Nucleus accumbens (tissue), 56 donors: Measurements from ENCODE around the gene FCHO1.
A peak's percentile ranks its signal among the peaks of the same experiment; 100 is the strongest.

Source experiments
- DNase-seq, 56 donors: peaks; one replicate each; lab custom pipeline; 2025; lab: John Stamatoyannopoulos, UW

FCHO1 gene, protein sequence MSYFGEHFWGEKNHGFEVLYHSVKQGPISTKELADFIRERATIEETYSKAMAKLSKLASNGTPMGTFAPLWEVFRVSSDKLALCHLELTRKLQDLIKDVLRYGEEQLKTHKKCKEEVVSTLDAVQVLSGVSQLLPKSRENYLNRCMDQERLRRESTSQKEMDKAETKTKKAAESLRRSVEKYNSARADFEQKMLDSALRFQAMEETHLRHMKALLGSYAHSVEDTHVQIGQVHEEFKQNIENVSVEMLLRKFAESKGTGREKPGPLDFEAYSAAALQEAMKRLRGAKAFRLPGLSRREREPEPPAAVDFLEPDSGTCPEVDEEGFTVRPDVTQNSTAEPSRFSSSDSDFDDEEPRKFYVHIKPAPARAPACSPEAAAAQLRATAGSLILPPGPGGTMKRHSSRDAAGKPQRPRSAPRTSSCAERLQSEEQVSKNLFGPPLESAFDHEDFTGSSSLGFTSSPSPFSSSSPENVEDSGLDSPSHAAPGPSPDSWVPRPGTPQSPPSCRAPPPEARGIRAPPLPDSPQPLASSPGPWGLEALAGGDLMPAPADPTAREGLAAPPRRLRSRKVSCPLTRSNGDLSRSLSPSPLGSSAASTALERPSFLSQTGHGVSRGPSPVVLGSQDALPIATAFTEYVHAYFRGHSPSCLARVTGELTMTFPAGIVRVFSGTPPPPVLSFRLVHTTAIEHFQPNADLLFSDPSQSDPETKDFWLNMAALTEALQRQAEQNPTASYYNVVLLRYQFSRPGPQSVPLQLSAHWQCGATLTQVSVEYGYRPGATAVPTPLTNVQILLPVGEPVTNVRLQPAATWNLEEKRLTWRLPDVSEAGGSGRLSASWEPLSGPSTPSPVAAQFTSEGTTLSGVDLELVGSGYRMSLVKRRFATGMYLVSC

DNA sequence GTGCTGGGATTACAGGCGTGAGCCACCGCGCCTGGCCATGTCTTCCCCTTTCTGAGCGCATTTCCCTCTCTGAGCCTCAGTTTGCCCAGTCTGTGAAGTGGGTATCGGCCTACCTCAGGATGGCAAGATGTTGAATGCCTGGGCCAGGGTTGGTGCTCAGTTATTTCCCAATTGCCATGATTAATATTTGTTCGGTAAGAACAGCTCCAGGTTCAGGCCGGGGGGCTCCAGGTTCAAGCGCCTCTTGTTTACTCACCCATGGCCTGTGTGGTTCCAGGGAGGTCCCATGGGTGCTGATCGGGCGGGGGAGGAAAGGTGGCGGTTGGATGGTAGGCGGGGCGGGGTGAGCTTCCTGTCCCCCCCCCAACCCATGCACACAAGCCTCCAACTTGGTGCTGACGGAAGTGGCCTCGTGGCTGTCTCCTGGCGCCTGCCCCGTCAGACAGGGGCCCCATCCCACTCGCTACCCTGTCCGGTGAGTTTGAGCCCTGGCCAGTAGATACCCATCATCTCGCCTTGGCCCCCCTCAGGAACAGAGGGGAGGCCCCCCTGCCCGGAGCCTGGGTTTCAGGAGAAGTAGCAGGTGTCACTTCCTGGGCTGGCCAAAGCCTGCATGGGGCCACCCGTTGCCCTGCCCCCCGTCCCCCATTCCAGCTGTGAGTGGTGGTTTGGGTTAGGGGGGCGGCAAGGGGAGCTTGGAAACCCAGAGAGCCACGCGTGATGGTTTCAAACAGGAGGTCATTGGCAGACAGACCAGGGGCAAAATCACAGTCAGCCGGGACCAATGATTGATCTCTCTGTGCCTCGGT is at the start of gene FCHO1:
FCHO1 (plus strand) TSS at position 375 of the 809 bp plus-strand sequence. CDS start 3,688 bp downstream, outside the sequence.
- peak in 31 of 56 donors; percentile 7 to 58 (median 31) for DNase-seq

DNA sequence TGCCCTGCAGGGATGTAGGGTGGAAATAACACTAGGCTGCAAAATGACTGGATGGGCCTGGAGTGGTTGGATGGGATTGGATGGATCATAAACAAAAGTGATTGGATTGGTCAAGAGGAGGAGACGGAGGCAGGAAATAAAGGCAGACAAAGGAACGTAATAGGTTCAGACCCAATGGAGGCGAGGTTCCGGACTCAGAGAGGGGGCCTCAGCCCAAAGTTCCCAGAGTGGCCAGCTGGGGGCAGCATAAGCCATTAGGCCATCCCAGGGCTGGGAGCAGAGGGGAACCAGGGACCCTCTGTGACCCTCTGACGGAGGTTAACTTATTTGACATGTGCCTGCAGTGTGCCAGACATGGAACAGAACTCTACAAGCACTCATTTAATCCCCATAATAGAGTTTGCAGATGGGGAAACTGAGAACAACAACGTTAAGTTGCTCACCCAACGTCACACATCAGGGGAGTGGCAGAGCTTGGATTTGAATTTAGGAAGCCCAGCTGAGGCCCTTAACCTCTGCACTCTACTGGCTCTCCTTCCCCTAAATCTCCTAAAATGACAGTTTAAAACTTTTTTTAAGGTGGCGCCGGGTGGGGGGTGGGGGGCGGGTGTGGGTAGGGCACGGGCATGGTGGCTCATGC is 47.3 kb upstream of the FCHO1 start:
- DNase-seq: peak in 40 of 56 donors; percentile 8 to 76 (median 32)

DNA sequence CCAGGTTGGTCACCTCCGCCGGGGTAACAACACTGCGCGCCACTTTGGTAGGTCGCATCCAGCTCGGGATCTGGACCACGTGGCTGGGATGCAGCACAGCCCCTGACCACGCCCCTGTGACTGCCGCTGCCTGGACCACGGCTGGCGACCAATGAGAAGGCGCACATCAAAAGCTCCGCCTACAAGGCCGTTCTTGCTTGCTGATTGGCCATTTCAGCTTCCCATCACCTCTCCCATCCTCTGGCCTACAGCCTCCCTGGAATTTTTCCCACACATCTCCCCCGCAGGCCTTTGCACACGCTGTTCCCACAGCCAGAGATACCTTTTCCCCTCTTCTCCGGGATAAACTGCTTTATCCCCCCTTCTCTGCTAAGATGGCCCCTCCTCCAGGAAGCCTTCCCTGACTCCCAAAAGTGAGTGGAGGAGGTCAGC is 44.5 kb upstream of the FCHO1 start:
- peak in 29 of 56 donors; percentile 4 to 63 (median 28) for DNase-seq

DNA sequence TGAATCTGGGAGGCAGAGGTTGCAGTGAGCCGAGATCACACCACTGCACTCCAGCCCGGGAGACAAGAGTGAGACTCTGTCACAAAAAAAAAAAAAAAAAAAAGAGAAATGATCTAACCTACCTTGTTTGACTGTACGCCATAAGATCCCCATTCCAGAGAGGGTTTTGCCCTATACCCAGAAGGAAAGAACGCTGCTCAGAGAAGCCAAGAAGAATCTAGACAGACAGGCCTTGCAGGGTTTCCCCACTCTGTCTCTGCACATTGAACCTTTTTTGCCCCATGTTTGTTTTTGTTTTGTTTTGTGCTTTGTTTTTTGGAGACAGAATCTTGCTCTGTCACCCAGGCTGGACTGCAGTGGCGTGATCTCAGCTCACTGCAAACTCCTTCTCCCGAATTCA is 39.4 kb upstream of the FCHO1 start:
- no peak for DNase-seq

DNA sequence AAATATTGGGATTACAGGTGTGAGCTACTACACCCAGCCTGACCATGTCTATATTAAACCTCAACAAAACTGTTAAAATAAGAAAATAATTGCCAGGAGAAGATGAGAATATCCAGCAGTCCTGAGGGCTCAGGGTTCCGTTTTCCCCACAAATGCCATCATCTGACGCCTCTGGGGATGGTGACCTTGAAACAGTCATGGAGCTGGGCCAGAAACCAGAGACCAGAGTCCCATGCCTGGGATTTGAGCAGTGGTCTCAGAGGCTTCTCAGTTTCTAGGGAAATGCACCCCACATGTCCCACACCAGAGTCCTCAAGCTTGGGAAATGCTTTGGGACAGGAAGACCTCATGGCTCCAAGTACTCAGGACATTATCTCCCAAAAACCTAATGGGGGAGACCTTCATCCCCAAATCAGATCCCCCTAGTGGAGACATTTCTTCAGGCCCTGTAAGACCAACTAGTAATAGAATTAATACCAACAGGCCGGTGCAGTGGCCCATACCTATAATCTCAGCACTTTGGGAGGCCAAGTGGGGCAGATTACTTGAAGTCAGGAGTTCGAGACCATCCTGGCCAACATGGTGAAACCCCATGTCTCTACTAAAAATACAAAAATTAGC is 34.9 kb upstream of the FCHO1 start:
- DNase-seq: no peak

DNA sequence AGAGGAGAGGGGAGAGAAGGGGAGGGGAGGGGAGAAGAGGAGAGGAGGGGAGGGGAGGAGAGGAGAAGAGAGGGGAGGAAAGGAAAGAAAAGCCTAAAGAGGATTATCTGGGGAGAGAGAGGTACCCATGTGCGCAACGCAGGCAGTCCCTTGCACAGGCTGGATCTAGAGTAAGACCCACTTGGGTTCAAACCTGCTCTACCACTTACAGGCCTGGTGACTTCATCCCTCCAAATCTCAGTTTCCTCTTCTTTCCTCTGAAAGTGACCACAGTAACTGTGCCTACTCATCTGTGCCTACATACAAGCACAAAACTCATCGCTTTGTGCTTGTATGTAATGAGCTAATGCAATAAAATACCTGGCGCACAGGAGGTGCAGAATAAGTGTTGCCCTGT is 32.7 kb upstream of the FCHO1 start:
- no peak for DNase-seq

DNA sequence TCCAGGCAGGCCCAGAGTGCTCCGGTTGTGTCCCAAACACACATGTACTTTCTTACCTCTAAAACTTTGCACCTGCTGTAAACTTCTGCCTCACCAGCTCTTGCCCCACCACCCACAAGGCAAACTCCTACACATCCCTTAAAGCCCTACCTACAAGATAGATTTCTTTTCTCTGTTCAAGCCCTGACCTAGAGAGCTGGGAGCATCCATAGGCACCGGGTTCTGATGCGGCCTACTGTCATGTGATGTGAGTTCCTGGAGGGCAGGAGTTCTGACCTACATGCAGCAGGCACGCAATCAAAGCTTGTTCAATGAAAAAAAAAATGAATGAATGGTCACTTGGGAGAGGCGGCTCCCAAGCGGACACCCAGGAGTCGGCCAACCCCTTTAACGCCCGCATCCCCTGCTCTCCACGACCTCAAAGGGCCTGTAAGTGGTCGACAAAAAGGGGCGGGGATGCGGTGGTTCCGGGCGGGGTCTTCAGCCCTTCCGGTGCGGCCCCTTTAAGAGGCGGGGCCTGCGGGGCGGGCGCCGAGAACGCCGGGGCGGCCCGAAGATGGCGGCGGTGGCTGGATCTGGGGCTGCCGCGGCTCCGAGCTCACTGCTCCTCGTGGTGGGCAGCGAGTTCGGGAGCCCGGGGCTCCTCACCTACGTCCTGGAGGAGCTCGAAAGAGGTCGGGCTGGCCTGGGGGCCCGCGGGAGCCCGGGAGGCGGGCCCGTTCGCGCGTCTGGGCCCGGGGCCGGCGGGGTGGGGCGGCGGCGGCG is 32.1 kb upstream of the FCHO1 start, which contains the start of gene MAP1S:
MAP1S (plus strand) TSS at position 534 of the 765 bp plus-strand sequence; CDS start at position 557, 23 bp downstream.
- peak in 42 of 56 donors; percentile 6 to 71 (median 34) for DNase-seq

DNA sequence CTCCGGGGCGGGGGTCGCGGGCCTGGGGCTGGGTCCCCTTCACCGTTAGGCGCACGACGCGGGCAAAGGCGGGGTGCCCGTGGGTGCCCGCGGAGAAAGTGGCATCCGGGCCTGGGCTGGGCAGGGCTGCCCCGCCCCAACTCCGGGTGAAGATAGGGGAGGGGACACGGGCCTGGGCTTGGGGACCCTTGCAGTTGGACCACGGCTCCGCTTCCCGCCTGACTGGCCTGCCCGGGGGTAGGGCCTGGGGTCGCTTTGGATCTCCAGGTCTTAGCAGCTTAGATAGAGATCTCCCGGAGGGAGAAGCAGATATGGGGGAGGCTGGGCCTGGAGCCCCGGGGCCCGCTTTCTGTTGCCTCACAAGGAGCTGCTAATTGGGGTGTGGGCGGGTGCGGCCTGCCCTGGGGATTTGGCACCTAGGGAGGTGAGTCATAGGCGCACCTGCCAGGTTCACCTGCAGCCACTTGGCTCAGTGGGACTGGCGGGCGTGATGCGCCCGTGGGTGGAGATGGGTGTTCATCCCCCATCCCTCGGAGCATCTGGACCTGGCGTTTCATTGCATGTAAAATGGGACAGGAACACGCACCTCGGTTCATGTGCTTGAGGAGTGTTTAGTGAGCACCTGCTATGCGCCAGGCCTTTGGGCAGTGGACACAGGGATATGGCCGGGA is 31.4 kb upstream of the FCHO1 start:
- peak in 26 of 56 donors; percentile 6 to 71 (median 22) for DNase-seq

DNA sequence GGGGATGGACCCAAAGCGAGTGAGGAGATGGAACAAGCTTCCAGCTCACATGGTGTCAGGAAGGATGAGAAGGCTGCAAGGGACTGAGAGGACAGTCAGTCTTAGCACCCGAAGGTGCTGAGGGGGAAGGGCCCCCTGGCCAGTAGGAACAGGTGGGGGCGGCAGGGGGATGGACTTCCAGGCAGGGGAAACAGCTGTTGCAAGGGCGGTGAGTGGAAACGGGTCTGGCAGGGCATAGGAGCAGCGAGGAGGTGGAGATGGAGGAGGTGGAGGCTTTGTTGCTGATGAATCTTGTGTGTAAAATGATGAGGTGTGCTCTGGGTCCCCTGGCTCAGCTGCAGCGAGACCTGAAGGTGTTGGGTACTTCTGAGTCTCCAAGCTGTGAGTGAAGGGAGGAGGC is 30.8 kb upstream of the FCHO1 start:
- DNase-seq: peak in 7 of 56 donors; percentile 7 to 31 (median 21)

DNA sequence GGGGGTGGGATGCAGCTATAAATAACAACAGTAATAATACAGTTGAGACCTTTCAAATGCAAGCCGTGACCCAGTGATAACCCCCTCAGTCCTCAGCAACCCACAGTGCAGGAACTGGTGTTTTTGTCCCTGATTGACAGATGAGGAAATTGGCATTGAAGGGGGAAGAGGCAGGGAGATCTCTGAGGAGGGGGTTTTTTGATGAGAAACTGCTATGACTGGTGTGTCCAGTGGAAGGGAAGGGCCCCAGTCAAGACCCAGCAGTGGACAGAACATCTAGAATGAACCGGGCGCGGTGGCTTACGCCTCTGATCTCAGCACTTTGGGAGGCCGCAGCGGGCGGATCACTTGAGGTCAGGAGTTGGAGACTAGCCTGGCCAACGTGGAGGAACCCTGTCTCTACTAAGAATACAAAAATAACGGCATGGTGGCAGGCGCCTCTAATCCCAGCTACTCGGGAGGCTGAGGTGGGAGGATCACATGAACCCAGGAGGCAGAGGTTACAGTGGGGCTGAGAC is 30.1 kb upstream of the FCHO1 start:
- DNase-seq: no peak

DNA sequence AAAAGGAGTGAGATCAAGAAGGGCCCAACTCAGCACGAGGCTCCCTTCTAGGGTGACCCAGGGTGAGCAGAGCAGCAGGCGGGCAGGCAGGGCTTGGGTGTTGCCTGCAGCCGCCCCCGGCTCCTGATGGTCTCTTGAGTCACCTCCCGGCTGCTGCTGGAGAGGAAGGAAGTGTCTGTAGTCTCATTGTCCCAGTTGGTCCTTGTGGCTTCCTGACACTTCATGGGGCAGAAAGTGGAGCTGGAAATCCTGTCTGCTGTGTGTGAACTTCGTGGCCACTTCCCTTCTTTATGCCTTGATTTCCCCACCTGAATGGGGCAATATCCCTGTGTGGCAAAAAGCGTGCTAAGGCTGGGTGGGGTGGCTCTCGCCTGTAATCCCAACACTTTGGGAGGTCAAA is 29.5 kb upstream of the FCHO1 start:
- peak in 4 of 56 donors; percentile 3 to 25 (median 22) for DNase-seq

DNA sequence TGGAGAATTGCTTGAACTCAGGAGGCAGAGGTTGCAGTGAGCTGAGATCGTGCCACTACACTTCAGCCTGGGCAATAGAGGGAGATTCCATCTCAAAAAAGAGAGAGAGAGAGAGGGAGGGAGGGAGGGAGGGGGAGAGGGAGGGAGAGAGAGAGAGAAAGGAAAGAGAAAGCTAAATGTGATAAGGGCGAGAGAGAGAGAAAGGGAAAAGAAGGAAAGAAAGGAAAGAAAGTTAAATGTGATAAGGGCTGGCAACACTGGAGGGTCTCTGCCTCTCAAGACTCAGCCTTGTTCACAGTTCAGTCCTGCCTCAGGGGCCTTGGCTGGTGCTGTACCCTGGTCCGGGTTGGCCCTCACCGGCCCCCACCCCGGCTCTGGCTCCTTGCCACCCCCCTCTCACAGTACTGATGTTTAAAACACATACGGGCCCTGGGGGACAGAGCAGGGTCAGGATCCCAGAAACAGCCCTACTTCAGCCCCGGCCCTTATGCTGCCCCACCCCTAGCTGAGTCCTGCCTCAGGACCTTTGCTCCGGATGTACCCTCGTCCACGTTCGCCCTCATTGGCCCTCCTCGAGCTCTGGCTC is 28.5 kb upstream of the FCHO1 start:
- DNase-seq: no peak

DNA sequence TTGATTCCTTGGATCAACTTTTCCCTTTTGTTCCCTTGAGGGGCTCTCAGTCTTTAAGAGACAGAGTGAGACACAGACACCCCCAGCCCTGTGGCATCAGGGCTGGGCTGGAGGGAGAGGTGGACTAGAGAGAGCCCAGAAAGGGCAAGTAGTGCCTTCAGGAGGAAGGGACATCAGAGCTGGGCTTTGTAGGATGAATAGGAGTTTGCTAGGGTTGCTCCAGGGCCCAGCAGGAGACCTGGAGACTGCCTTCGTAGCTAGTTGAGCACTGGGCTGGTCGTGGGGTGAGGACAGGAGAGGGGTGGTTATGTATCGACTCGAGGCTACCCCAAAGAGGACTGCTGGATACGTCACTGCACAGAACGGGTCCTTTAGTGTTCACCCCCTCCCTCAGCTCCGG is 26.6 kb upstream of the FCHO1 start:
- no peak for DNase-seq

DNA sequence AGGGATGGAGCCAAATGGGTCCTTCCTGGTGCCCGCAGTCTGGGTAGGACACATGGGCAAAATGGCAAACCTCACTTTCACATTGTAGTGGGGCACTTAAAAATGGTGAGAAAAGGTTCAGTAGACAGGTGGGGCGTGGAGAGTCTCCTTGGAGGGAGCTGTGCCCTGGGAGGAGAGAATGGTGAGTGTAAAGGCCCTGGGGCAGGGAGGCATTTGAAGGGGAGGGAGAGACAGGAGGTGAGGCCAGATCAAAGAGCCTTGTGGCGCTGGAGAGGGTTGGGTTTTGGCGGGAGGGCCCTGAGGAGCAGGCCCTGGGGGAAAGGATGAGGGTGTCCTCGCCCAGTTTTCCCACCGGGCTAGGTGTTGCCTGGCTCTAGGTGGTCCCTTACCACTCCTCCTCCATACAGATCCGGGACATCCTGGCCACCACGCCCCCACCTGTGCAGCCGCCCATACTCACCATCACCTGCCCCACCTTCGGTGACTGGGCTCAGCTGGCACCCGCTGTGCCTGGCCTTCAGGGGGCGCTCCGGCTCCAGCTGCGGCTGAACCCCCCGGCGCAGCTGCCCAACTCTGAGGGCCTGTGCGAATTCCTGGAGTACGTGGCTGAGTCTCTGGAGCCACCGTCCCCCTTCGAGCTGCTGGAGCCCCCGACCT is 25.7 kb upstream of the FCHO1 start:
- DNase-seq: no peak

DNA sequence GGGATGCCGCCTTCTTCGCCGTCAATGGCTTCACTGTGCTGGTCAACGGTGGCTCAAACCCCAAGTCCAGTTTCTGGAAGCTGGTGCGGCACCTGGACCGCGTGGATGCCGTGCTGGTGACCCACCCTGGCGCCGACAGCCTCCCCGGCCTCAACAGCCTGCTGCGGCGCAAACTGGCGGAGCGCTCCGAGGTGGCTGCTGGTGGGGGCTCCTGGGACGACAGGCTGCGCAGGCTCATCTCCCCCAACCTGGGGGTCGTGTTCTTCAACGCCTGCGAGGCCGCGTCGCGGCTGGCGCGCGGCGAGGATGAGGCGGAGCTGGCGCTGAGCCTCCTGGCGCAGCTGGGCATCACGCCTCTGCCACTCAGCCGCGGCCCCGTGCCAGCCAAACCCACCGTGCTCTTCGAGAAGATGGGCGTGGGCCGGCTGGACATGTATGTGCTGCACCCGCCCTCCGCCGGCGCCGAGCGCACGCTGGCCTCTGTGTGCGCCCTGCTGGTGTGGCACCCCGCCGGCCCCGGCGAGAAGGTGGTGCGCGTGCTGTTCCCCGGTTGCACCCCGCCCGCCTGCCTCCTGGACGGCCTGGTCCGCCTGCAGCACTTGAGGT is 25.0 kb upstream of the FCHO1 start:
- DNase-seq: no peak
